ENCODE data around the gene C4B. TPM values are rescaled to one million over a fixed set of nuclear protein-coding genes. Genes with fewer than 3 reads are reported as not detected.

Gene C4B
- total RNA-seq, 1 donor from 2014 or later = 72.9 TPM

DNA sequence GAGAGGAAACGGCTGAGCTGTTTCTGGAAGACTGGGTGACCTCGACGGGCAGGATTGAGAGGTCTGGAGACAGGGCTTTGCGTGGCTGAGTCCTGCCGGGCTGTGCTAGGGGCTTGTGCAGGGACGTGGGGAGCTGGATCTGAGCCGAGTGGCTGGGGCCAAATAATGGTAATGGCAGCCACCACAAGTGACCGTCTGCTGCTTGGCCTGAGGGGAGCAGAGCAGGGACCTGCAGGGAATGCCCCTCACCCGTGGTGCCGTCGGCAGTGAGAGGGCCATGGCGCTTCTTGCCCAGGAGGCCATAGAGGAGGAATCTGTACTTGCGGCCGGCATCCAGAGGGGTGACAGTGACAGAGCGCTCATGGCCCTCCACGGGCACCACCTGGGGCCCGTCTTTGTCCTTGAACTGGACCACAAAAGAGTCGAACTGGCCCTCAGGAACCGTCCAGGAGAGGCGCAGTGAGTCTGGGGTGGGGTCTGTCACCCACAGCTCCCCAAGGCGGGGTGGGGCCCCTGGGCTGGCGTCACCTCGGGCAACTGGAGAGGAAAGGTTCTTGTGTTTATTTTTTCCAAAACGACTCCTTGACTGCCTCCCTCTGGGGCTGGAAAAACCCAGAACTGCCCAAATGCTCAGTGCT is 55.4 kb downstream of the C4B start:
- Histone ChIP-seq H3K4me1 (peaks cover 7% of the 10 kb centered on the region), H3K36me3 (peaks cover 91% of the 10 kb centered on the region), H3K27ac (replicated peaks) (peak overlapping the region; percentile 81), H3K4me3 (no peak overlapping the region), H3K27me3 (ENCODE audit: low read depth) (no peaks in the 10 kb centered on the region), H3K9me3 (replicated peaks) (no peaks in the 10 kb centered on the region)
- intact Hi-C loops (cut with micrococcal nuclease) = no loop called here
- TF ChIP-seq, protein P1, sequence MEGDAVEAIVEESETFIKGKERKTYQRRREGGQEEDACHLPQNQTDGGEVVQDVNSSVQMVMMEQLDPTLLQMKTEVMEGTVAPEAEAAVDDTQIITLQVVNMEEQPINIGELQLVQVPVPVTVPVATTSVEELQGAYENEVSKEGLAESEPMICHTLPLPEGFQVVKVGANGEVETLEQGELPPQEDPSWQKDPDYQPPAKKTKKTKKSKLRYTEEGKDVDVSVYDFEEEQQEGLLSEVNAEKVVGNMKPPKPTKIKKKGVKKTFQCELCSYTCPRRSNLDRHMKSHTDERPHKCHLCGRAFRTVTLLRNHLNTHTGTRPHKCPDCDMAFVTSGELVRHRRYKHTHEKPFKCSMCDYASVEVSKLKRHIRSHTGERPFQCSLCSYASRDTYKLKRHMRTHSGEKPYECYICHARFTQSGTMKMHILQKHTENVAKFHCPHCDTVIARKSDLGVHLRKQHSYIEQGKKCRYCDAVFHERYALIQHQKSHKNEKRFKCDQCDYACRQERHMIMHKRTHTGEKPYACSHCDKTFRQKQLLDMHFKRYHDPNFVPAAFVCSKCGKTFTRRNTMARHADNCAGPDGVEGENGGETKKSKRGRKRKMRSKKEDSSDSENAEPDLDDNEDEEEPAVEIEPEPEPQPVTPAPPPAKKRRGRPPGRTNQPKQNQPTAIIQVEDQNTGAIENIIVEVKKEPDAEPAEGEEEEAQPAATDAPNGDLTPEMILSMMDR (IDR thresholded peaks at IDR 0.05; ENCODE audit: borderline replicate concordance) = no peak
- DNase-seq = no peak

DNA sequence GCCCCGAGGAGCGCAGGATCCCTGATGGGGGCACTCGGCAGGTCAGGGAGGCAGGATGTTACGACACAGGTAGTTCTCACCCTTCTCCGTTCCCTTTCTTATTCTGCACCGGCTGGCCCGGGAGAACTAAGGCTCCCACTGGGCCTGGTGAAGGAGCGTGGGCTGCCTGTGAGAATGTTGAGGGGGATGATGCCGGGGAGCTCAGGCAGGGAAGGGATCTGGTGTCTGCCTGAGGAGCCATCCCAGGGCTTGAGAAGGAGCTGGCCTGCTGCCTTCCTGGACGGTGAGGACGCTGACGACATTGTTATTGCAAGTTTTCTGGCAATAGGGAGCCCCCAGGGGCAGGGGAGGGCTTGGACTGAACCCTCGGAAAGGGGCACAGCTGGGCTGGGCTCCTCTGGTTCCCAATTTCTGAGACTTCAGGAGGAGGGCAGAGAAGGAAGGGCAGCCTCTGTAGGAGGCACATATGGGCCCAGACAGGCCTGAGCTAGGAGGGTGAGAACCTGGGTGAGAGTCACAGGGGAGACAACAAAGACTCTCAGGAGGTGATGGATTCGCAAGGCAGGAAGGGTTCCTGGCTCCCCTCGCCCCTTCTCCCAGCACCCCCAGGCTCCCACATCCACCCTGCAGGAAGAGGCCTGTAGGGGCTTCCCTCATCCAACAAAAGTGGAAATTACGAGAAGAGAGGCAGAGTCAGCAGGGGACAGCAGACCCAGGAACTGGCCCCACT is 56.4 kb downstream of the C4B start:
- Histone ChIP-seq H3K27ac (replicated peaks) (peak overlapping the region; percentile 81), H3K27me3 (ENCODE audit: low read depth) (no peaks in the 10 kb centered on the region), H3K36me3 (peaks cover 90% of the 10 kb centered on the region), H3K9me3 (replicated peaks) (no peaks in the 10 kb centered on the region), H3K4me3 (no peak overlapping the region), H3K4me1 (peaks cover 8% of the 10 kb centered on the region)
- TF ChIP-seq, protein P1 (IDR thresholded peaks at IDR 0.05; ENCODE audit: borderline replicate concordance) = no peak
- intact Hi-C loops (cut with micrococcal nuclease) = no loop called here
- peak; percentile 81 for DNase-seq

DNA sequence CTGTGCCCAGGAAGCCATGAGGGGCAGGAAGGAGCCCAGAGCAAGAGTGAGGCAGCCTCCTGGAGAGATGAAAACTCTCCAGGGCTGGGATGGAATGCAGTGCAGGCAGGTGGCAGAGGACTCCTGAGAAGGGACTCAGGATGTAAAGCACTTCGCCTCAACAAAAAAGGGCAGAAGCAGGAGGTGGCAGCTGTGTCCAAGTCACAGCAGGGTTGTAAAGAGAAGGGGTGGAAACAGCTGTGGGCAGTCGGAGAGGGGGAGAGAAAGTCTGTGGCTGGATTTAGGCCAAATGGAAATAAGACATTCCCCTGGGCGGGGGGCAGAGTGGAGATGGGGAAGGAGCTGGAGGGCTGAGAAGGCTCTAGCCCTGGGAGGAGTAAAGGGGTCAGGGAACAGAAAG is 58.5 kb downstream of the C4B start:
- H3K36me3 ChIP-seq = peaks cover 79% of the 10 kb centered on the region
- intact Hi-C loops (cut with micrococcal nuclease) = no loop called here

DNA sequence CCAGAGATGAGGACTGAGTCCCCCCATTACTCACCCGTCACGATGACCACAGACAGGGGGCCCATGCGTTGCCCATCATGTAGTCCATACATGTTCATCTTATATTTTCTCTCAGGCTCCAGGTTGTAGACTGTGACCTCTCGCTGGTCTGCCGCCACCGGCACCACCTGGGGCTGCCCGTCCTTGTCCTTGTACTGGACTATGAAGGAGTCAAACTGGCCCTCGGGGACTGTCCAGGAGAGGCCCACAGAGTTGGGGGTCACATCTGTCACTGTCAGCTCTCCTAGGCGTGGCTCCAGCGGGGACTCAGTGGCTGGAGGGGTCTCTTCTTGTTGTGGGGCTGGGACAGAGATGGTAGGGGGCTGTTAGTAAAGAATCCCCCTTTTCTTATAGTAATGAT is 59.0 kb downstream of the C4B start:
- Histone ChIP-seq H3K27ac (replicated peaks) (peak overlapping the region; percentile 36), H3K36me3 (peaks cover 79% of the 10 kb centered on the region), H3K9me3 (replicated peaks) (no peaks in the 10 kb centered on the region), H3K4me3 (no peak overlapping the region), H3K4me1 (peaks cover 24% of the 10 kb centered on the region), H3K27me3 (ENCODE audit: low read depth) (no peaks in the 10 kb centered on the region)
- no peak for DNase-seq
- intact Hi-C loops (cut with micrococcal nuclease) = no loop called here
- TF ChIP-seq, protein P1 (IDR thresholded peaks at IDR 0.05; ENCODE audit: borderline replicate concordance) = no peak

More for the DNA sequence above, 58.5 kb downstream of the C4B start:
- H3K27me3 ChIP-seq (ENCODE audit: low read depth) = no peaks in the 10 kb centered on the region
- H3K27ac ChIP-seq (replicated peaks) = peak overlapping the region; percentile 36
- peaks cover 24% of the 10 kb centered on the region for H3K4me1 ChIP-seq
- H3K9me3 ChIP-seq (replicated peaks) = no peaks in the 10 kb centered on the region
- H3K4me3 ChIP-seq = no peak overlapping the region
- DNase-seq = no peak
- TF ChIP-seq, protein P1 (IDR thresholded peaks at IDR 0.05; ENCODE audit: borderline replicate concordance) = no peak

DNA sequence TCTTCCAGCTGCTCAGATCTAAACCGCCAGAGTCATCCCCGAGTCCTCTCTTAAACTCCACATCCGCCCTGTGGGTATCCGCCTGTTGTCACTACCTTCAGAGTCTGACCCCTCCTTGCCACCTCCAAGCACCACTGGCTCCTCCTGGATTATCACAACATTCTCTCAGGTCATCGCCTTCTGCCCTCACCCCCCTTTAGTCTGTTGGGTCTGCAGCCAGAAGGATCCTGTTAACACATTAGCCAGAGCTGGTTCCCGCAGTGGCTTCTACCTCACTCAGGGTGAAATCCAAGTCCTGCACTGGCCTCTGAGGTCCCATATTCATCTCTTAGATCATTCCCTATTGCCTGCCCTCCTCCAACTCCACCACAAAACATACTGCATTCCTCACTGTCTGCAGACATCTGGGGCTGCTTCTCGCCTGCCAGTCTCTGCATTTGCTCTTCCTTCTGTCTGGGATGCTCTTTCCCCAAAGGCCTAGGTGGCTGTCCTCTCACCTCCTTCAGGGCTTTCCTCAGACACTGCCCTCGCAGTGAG is 60.5 kb downstream of the C4B start:
- intact Hi-C loops (cut with micrococcal nuclease) = no loop called here
- Histone ChIP-seq H3K27me3 (ENCODE audit: low read depth) (no peaks in the 10 kb centered on the region), H3K9me3 (replicated peaks) (no peaks in the 10 kb centered on the region), H3K4me3 (no peak overlapping the region), H3K27ac (replicated peaks) (peak overlapping the region; percentile 50), H3K4me1 (peaks cover 24% of the 10 kb centered on the region), H3K36me3 (peaks cover 78% of the 10 kb centered on the region)
- DNase-seq = no peak
- TF ChIP-seq, protein P1 (IDR thresholded peaks at IDR 0.05; ENCODE audit: borderline replicate concordance) = no peak

Data from left ventricle myocardium inferior (tissue), 1 donor.